Neural crest cell (in vitro differentiated cells): ENCODE results near the gene ARL2. TPM values are rescaled to one million over a fixed set of nuclear protein-coding genes. Genes with fewer than 3 reads are reported as not detected.

Experiments used
- DNase-seq: peaks from one replicate; pipeline ENCODE4 v3.0.0; 2021; ENCODE audit warnings: low read depth, mixed read lengths, low spot score
- H3K27ac Mint-ChIP-seq: one replicate; pipeline ENCODE4 v1.8.0; 2021; ENCODE audit warnings: mild to moderate bottlenecking, mixed read lengths; ENCODE audit not compliant: unreplicated experiment
- H3K27me3 Mint-ChIP-seq: 2 replicates; pipeline ENCODE4 v1.8.0; 2021; ENCODE audit warnings: low read depth, mild to moderate bottlenecking, mixed read lengths
- H3K36me3 Mint-ChIP-seq: 2 replicates; pipeline ENCODE4 v1.8.0; 2021; ENCODE audit warnings: low read depth, mild to moderate bottlenecking, mixed read lengths
- H3K4me1 Mint-ChIP-seq: 2 replicates; pipeline ENCODE4 v1.8.0; 2021; ENCODE audit warnings: mixed read lengths
- H3K4me3 Mint-ChIP-seq: one replicate; pipeline ENCODE4 v1.8.0; 2021; ENCODE audit warnings: mild to moderate bottlenecking, mixed read lengths
- H3K9me3 Mint-ChIP-seq: 2 replicates; pipeline ENCODE4 v1.8.0; 2021; ENCODE audit warnings: mixed read lengths
- total RNA-seq: library from RNA; stranded (reverse); gene quantifications from 2 replicates; pipeline ENCODE4 v1.2.1, GENCODE V29; 2021
- TF ChIP-seq, protein P1 (sequence below): fragments of 200-600 bp; sonication (generic); conservative IDR thresholded peaks from 2 replicates; pipeline ENCODE4 v1.5.0; 2021; ENCODE audit warnings: antibody characterized with exemption, mild to moderate bottlenecking

Gene ARL2
- total RNA-seq, 1 donor from 2014 or later = 117 TPM

DNA sequence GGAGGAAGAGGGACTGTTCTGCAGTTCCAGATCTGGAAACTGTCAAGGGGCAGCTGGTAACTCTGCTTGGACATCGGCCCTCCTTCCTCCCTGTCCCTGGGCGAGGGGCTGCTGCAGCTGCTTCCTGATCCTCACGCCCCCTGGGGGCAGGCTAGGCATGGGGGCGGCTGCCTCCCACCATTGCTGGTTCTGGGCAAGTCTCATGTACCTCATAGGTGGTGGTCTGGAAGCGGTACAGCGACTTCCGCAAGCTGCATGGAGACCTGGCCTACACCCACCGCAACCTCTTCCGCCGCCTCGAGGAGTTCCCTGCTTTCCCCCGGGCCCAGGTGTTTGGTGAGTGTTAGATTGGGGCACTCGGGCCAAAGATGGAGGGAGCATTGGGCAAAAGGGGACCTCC lies 18.3 kb downstream of the ARL2 start:
- H3K27ac Mint-ChIP-seq = no peak overlapping the region
- no peaks in the 10 kb centered on the region for H3K9me3 Mint-ChIP-seq
- no peak for DNase-seq
- TF ChIP-seq, protein P1, sequence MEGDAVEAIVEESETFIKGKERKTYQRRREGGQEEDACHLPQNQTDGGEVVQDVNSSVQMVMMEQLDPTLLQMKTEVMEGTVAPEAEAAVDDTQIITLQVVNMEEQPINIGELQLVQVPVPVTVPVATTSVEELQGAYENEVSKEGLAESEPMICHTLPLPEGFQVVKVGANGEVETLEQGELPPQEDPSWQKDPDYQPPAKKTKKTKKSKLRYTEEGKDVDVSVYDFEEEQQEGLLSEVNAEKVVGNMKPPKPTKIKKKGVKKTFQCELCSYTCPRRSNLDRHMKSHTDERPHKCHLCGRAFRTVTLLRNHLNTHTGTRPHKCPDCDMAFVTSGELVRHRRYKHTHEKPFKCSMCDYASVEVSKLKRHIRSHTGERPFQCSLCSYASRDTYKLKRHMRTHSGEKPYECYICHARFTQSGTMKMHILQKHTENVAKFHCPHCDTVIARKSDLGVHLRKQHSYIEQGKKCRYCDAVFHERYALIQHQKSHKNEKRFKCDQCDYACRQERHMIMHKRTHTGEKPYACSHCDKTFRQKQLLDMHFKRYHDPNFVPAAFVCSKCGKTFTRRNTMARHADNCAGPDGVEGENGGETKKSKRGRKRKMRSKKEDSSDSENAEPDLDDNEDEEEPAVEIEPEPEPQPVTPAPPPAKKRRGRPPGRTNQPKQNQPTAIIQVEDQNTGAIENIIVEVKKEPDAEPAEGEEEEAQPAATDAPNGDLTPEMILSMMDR = no peak
- no peaks in the 10 kb centered on the region for H3K36me3 Mint-ChIP-seq
- peaks cover 12% of the 10 kb centered on the region for H3K4me1 Mint-ChIP-seq
- no peak overlapping the region for H3K4me3 Mint-ChIP-seq
- no peaks in the 10 kb centered on the region for H3K27me3 Mint-ChIP-seq

DNA sequence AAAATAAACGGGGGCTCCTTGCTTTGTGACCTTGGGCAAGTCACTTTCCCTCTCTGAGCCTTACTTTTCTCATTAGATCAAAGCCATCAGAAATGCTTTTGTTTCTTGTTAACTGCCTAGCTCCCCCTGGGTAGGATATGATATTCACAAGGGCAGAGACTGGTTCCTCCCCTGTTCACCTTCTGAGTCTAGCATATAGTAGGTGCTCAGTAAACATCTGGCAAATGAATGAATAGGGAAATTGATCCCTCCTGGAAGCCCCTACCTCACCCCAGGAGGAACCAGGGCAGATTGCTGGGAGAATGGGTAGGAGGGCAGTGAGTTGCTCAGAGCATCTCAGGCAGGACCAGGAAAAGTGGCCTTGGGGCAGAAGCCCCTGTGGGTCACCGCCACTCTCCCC lies 20.5 kb downstream of the ARL2 start:
- Mint-ChIP-seq H3K4me3 (peak overlapping the region; percentile 15), H3K36me3 (no peaks in the 10 kb centered on the region), H3K27me3 (no peaks in the 10 kb centered on the region), H3K27ac (no peak overlapping the region), H3K9me3 (no peaks in the 10 kb centered on the region), H3K4me1 (no peaks in the 10 kb centered on the region)
- TF ChIP-seq, protein P1 = no peak
- DNase-seq = no peak

DNA sequence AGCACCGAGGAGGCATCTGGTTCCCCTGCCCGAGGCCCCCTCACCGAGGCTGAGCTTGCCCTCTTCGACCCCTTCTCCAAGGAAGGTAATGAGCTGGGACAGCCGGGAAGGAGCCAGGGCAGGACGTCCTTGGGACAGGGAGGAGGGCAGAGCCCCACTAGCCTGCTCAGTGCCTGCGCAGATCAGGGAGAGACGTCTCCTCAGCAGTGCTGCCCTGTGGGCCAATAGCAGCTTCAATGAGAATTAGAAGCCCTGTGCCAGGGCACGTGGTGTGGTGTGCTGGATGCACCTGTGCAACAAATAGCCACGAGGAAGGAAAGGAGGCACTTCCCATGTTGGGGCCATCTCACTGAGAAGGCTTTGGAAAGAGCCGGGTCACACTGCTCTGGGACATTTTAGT lies 21.6 kb downstream of the ARL2 start:
- H3K4me3 Mint-ChIP-seq = no peak overlapping the region
- TF ChIP-seq, protein P1 = no peak
- H3K36me3 Mint-ChIP-seq = no peaks in the 10 kb centered on the region
- peak overlapping the region; percentile 12 for H3K27ac Mint-ChIP-seq
- no peaks in the 10 kb centered on the region for H3K9me3 Mint-ChIP-seq
- DNase-seq = no peak
- peaks cover 2% of the 10 kb centered on the region for H3K4me1 Mint-ChIP-seq
- no peaks in the 10 kb centered on the region for H3K27me3 Mint-ChIP-seq

DNA sequence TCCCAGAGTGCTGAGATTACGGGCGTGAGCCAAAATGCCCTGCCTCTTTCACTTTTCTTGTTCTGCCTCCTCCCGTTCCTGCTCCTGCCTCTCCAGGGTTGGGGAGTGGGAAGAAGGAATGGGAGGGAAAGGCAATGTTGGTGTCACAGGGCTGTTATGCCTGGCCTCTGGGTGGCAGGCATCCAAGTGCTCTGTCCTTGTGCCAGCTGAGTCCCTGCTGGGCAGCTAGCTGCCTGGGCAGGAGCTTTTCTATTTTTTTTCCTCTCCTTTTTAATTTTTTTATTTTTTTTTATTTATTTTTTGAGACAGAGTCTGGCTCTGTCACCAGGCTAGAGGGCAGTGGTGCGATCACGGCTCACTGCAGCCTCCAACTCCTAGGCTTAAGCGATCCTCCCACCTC lies 23.0 kb downstream of the ARL2 start:
- no peaks in the 10 kb centered on the region for H3K27me3 Mint-ChIP-seq
- no peaks in the 10 kb centered on the region for H3K9me3 Mint-ChIP-seq
- TF ChIP-seq, protein P1 = no peak
- no peaks in the 10 kb centered on the region for H3K36me3 Mint-ChIP-seq
- DNase-seq = no peak
- H3K4me3 Mint-ChIP-seq = no peak overlapping the region
- no peak overlapping the region for H3K27ac Mint-ChIP-seq
- H3K4me1 Mint-ChIP-seq = peaks cover 6% of the 10 kb centered on the region

DNA sequence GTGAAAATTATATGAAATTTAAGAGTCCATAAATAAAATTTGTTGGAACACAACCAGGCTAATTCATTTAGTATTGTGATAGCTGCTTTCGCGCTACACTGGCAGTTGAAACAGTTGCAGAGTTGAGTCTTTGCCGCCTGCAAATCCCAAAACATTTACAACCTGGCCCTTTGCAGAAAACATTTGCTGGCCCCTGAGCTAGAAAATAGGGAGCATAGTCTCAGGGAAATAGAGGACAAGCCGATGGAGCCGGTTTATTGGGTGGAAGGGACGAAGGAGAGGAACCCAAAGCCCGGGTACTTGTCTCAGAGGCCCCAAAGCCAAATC lies 26.5 kb downstream of the ARL2 start:
- H3K27me3 Mint-ChIP-seq = no peaks in the 10 kb centered on the region
- peak overlapping the region; percentile 97 for H3K27ac Mint-ChIP-seq
- no peak for DNase-seq
- peaks cover 3% of the 10 kb centered on the region for H3K36me3 Mint-ChIP-seq
- H3K4me1 Mint-ChIP-seq = peaks cover 12% of the 10 kb centered on the region
- TF ChIP-seq, protein P1 = no peak
- no peaks in the 10 kb centered on the region for H3K9me3 Mint-ChIP-seq
- H3K4me3 Mint-ChIP-seq = peak overlapping the region; percentile 98
